ENCODE data around the gene TYK2.
A peak's percentile ranks its signal among the peaks of the same experiment; 100 is the strongest.

The TYK2 gene

GRCh38 chr19:10380313-10381102 is at the start of gene TYK2 (continued):
- TF ChIP-seq, protein P1, sequence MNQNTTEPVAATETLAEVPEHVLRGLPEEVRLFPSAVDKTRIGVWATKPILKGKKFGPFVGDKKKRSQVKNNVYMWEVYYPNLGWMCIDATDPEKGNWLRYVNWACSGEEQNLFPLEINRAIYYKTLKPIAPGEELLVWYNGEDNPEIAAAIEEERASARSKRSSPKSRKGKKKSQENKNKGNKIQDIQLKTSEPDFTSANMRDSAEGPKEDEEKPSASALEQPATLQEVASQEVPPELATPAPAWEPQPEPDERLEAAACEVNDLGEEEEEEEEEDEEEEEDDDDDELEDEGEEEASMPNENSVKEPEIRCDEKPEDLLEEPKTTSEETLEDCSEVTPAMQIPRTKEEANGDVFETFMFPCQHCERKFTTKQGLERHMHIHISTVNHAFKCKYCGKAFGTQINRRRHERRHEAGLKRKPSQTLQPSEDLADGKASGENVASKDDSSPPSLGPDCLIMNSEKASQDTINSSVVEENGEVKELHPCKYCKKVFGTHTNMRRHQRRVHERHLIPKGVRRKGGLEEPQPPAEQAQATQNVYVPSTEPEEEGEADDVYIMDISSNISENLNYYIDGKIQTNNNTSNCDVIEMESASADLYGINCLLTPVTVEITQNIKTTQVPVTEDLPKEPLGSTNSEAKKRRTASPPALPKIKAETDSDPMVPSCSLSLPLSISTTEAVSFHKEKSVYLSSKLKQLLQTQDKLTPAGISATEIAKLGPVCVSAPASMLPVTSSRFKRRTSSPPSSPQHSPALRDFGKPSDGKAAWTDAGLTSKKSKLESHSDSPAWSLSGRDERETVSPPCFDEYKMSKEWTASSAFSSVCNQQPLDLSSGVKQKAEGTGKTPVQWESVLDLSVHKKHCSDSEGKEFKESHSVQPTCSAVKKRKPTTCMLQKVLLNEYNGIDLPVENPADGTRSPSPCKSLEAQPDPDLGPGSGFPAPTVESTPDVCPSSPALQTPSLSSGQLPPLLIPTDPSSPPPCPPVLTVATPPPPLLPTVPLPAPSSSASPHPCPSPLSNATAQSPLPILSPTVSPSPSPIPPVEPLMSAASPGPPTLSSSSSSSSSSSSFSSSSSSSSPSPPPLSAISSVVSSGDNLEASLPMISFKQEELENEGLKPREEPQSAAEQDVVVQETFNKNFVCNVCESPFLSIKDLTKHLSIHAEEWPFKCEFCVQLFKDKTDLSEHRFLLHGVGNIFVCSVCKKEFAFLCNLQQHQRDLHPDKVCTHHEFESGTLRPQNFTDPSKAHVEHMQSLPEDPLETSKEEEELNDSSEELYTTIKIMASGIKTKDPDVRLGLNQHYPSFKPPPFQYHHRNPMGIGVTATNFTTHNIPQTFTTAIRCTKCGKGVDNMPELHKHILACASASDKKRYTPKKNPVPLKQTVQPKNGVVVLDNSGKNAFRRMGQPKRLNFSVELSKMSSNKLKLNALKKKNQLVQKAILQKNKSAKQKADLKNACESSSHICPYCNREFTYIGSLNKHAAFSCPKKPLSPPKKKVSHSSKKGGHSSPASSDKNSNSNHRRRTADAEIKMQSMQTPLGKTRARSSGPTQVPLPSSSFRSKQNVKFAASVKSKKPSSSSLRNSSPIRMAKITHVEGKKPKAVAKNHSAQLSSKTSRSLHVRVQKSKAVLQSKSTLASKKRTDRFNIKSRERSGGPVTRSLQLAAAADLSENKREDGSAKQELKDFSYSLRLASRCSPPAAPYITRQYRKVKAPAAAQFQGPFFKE (tag by site-specific recombination; IDR thresholded peaks at IDR 0.05; ENCODE audit: borderline replicate concordance), result 0 out of 2 replicates have a peak, but pooled peaks have one; percentile 23
- TF ChIP-seq SALL2 (tag by site-specific recombination; IDR thresholded peaks at IDR 0.05; ENCODE audit: borderline replicate concordance) (no peak), ZNF404 (tag by site-specific recombination; IDR thresholded peaks at IDR 0.05) (no peak), ZNF23 (tag by site-specific recombination; IDR thresholded peaks at IDR 0.05; ENCODE audit: borderline replicate concordance) (no peak), ZNF510 (tag by site-specific recombination; IDR thresholded peaks at IDR 0.05; ENCODE audit: insufficient replicate concordance) (no peak), FEZF1 (tag by site-specific recombination; IDR thresholded peaks at IDR 0.05) (no peak), ZBTB49 (tag by site-specific recombination; IDR thresholded peaks at IDR 0.05; ENCODE audit: low read depth) (no peak), KLF8 (tag by site-specific recombination; IDR thresholded peaks at IDR 0.05) (no peak; the same call in none of the 2 replicates), ZNF362 (tag by site-specific recombination; IDR thresholded peaks at IDR 0.05) (peak; percentile 100), ZFHX2 (tag by site-specific recombination; conservative IDR thresholded peaks at IDR 0.05) (peak; percentile 87), KLF9 (tag by site-specific recombination; IDR thresholded peaks at IDR 0.05; ENCODE audit: low read depth) (peak; percentile 59), ZFP41 (tag by site-specific recombination; IDR thresholded peaks at IDR 0.05; ENCODE audit: borderline replicate concordance) (no peak), ZNF311 (tag by site-specific recombination; IDR thresholded peaks at IDR 0.05; ENCODE audit: borderline replicate concordance) (no peak), ZNF639 (tag by site-specific recombination; IDR thresholded peaks at IDR 0.05) (no peak; the same call in 1 of the 2 replicates), ZNF133 (tag by site-specific recombination; IDR thresholded peaks at IDR 0.05) (no peak), ZFP37 (tag by site-specific recombination; IDR thresholded peaks at IDR 0.05) (no peak; the same call in none of the 2 replicates), ZNF48 (tag by site-specific recombination; IDR thresholded peaks at IDR 0.05) (no peak), ZNF624 (tag by site-specific recombination; IDR thresholded peaks at IDR 0.05) (no peak), SP3 (tag by site-specific recombination; IDR thresholded peaks at IDR 0.05) (peak; percentile 92), ZNF596 (tag by site-specific recombination; IDR thresholded peaks at IDR 0.05) (no peak)
- TF ChIP-seq, protein P2, sequence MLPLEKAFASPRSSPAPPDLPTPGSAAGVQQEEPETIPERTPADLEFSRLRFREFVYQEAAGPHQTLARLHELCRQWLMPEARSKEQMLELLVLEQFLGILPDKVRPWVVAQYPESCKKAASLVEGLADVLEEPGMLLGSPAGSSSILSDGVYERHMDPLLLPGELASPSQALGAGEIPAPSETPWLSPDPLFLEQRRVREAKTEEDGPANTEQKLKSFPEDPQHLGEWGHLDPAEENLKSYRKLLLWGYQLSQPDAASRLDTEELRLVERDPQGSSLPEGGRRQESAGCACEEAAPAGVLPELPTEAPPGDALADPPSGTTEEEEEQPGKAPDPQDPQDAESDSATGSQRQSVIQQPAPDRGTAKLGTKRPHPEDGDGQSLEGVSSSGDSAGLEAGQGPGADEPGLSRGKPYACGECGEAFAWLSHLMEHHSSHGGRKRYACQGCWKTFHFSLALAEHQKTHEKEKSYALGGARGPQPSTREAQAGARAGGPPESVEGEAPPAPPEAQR (tag by site-specific recombination; IDR thresholded peaks at IDR 0.05), result no peak
- TF ChIP-seq, protein P3, sequence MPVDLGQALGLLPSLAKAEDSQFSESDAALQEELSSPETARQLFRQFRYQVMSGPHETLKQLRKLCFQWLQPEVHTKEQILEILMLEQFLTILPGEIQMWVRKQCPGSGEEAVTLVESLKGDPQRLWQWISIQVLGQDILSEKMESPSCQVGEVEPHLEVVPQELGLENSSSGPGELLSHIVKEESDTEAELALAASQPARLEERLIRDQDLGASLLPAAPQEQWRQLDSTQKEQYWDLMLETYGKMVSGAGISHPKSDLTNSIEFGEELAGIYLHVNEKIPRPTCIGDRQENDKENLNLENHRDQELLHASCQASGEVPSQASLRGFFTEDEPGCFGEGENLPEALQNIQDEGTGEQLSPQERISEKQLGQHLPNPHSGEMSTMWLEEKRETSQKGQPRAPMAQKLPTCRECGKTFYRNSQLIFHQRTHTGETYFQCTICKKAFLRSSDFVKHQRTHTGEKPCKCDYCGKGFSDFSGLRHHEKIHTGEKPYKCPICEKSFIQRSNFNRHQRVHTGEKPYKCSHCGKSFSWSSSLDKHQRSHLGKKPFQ (tag by site-specific recombination; IDR thresholded peaks at IDR 0.05), result no peak
- TF ChIP-seq, protein P4, sequence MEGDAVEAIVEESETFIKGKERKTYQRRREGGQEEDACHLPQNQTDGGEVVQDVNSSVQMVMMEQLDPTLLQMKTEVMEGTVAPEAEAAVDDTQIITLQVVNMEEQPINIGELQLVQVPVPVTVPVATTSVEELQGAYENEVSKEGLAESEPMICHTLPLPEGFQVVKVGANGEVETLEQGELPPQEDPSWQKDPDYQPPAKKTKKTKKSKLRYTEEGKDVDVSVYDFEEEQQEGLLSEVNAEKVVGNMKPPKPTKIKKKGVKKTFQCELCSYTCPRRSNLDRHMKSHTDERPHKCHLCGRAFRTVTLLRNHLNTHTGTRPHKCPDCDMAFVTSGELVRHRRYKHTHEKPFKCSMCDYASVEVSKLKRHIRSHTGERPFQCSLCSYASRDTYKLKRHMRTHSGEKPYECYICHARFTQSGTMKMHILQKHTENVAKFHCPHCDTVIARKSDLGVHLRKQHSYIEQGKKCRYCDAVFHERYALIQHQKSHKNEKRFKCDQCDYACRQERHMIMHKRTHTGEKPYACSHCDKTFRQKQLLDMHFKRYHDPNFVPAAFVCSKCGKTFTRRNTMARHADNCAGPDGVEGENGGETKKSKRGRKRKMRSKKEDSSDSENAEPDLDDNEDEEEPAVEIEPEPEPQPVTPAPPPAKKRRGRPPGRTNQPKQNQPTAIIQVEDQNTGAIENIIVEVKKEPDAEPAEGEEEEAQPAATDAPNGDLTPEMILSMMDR (tag by site-specific recombination; IDR thresholded peaks at IDR 0.05), result no peak

All from HEK293 (cell line).